ENCODE results near the gene LGALS3BP.

DNA sequence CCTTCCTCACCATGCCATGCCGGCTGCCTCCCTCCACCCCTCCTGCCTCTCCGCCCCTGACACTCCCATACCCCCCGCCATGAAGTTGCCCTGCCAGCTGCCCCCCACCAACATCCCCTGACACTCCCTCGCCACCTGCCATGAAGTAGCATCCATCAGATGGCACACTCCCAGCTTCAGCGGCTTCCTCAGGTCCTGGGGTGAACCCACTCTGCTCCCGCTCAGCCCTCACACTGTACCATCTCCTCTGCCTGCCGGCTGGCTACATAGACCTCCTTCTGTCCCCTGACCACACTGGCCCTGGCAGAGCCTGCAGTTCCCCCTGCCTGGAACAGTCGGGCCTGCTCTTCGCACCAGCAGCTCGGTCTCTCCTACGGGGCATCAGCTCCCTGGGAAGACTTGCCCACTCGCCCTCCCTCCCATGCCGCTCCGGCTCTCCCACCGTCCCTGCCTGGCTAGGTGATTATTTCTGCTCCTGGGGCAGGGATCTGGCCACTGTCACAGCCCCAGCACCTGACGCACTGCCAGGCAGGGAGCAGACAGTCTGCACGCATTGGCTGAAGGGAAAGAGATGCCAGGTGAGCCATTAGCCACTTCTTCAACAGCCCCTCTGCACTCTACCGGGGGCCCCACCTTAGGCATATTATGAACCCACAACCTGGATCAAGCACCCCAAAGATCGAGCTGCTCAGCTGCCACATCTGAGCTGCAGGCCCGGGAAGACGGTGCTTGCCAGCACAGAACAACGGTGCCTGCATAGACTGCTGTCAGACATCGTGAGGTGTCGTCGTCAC, 20.9 kb upstream of the LGALS3BP start:
- no peak for TF ChIP-seq CTCF (IDR thresholded peaks at IDR 0.05)
- no peak for TF ChIP-seq SIN3A (IDR thresholded peaks at IDR 0.05; ENCODE audit: borderline replicate concordance, insufficient read depth, low read depth, low read length)
- TF ChIP-seq POLR2AphosphoS5 (IDR thresholded peaks at IDR 0.05; ENCODE audit: low read depth, low read length): no peak
- TF ChIP-seq REST (IDR thresholded peaks at IDR 0.05; ENCODE audit: insufficient read depth in 1 of 2, low read depth in 2 of 2, low read length in 1 of 2): no peak

All from Panc1 (cell line).